ENCODE results near the gene RHOU.

DNA sequence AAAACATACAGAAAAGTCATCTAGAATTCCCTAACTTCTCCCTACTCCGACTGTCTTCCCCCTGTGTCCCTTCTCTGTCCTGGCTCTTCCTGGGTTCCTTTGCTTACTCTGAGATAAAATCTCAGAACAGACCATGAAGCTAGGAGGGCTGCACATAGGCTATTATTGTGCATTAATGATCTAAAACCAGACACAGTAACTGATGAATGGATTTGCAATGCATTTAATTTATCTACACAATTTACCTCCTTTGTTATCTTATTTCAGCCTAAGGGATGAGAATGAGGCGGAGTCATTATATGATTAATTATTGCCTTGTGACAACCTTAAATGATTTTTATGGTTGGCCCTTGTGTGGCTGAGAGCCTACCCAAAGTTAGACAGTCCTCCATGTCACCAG lies 14.5 kb downstream of the RHOU start:
- TF ChIP-seq, protein P1, sequence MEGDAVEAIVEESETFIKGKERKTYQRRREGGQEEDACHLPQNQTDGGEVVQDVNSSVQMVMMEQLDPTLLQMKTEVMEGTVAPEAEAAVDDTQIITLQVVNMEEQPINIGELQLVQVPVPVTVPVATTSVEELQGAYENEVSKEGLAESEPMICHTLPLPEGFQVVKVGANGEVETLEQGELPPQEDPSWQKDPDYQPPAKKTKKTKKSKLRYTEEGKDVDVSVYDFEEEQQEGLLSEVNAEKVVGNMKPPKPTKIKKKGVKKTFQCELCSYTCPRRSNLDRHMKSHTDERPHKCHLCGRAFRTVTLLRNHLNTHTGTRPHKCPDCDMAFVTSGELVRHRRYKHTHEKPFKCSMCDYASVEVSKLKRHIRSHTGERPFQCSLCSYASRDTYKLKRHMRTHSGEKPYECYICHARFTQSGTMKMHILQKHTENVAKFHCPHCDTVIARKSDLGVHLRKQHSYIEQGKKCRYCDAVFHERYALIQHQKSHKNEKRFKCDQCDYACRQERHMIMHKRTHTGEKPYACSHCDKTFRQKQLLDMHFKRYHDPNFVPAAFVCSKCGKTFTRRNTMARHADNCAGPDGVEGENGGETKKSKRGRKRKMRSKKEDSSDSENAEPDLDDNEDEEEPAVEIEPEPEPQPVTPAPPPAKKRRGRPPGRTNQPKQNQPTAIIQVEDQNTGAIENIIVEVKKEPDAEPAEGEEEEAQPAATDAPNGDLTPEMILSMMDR (IDR thresholded peaks at IDR 0.05) = no peak
- TF ChIP-seq POLR2A (IDR thresholded peaks at IDR 0.05) = no peak
